ENCODE data around the gene CHD6. TPM values are rescaled to one million over a fixed set of nuclear protein-coding genes. Genes with fewer than 3 reads are reported as not detected.
A peak's percentile ranks its signal among the peaks of the same experiment; 100 is the strongest.

The CHD6 gene
- total RNA-seq, 2 donors from 2014 or later: 40.9 to 72.0 TPM

- WGBS: 58% methylated on average over 5 of the region's 5 CpGs
- Histone ChIP-seq H3K27me3 (replicated peaks; ENCODE audit: insufficient read depth) (no peaks in the 10 kb centered on the region), H3K4me1 (replicated peaks) (peaks cover 7% of the 10 kb centered on the region), H3K36me3 (no peaks in the 10 kb centered on the region), H3K27ac (peak overlapping the region; percentile 82 to 88), H3K4me3 (no peak overlapping the region), H3K9me3 (no peaks in the 10 kb centered on the region)
- intact Hi-C loops (cut with DNase I): loop anchor here (10.0 kb wide), 1 partner anchor 115 kb away; no protein-coding TSS in a partner anchor
- TF ChIP-seq CTCF (IDR thresholded peaks at IDR 0.05) (no peak), POLR2AphosphoS5 (IDR thresholded peaks at IDR 0.05) (no peak), POLR2A (IDR thresholded peaks at IDR 0.05) (no peak)
- DNase-seq (ENCODE audit: low spot score): no peak
Measured at GRCh38 chr20:41619360-41620100, 1.4 kb upstream of the CHD6 start.

GRCh38 chr20:41618807-41619311, 682 bp upstream of the CHD6 start:
- no peaks in the 10 kb centered on the region for H3K27me3 ChIP-seq (replicated peaks; ENCODE audit: insufficient read depth)
- no peaks in the 10 kb centered on the region for H3K36me3 ChIP-seq
- peak overlapping the region; percentile 78 to 81 for H3K4me3 ChIP-seq
- TF ChIP-seq POLR2A (IDR thresholded peaks at IDR 0.05) (no peak), POLR2AphosphoS5 (IDR thresholded peaks at IDR 0.05) (no peak), CTCF (IDR thresholded peaks at IDR 0.05) (no peak)
- H3K9me3 ChIP-seq: no peaks in the 10 kb centered on the region
- intact Hi-C loops (cut with DNase I): loop anchor here (10.0 kb wide), 1 partner anchor 114 kb away; no protein-coding TSS in a partner anchor
- peak overlapping the region; percentile 82 to 88 for H3K27ac ChIP-seq
- H3K4me1 ChIP-seq (replicated peaks): peaks cover 8% of the 10 kb centered on the region
- 6% methylated on average over 25 of the region's 30 CpGs for WGBS
- DNase-seq (ENCODE audit: low spot score): peak; percentile 18

- intact Hi-C loops (cut with DNase I): loop anchor here (10.0 kb wide), 1 partner anchor 112 kb away; no protein-coding TSS in a partner anchor
- H3K27ac ChIP-seq: peak overlapping the region; percentile 79 to 88
- 2% methylated on average over 30 of the region's 35 CpGs for WGBS
- H3K27me3 ChIP-seq (replicated peaks; ENCODE audit: insufficient read depth): no peaks in the 10 kb centered on the region
- no peaks in the 10 kb centered on the region for H3K9me3 ChIP-seq
- peak; percentile 20 for DNase-seq (ENCODE audit: low spot score)
- no peak for TF ChIP-seq POLR2AphosphoS5 (IDR thresholded peaks at IDR 0.05)
- H3K4me1 ChIP-seq (replicated peaks): peaks cover 12% of the 10 kb centered on the region
- H3K4me3 ChIP-seq: peak overlapping the region; percentile 78 to 81
- H3K36me3 ChIP-seq: no peaks in the 10 kb centered on the region
Measured at GRCh38 chr20:41617059-41617901, 897 bp downstream of the CHD6 start.

GRCh38 chr20:41616228-41616627, 1.9 kb downstream of the CHD6 start:
- Histone ChIP-seq H3K27ac (no peak overlapping the region), H3K36me3 (no peaks in the 10 kb centered on the region), H3K4me1 (replicated peaks) (peaks cover 12% of the 10 kb centered on the region), H3K9me3 (no peaks in the 10 kb centered on the region), H3K27me3 (replicated peaks; ENCODE audit: insufficient read depth) (no peaks in the 10 kb centered on the region), H3K4me3 (no peak overlapping the region)
- 52% methylated on average over 4 of the region's 4 CpGs for WGBS
- intact Hi-C loops (cut with DNase I): loop anchor here (10.0 kb wide), 1 partner anchor 111 kb away; no protein-coding TSS in a partner anchor
- DNase-seq (ENCODE audit: low spot score): no peak
- TF ChIP-seq POLR2A (IDR thresholded peaks at IDR 0.05) (no peak), POLR2AphosphoS5 (IDR thresholded peaks at IDR 0.05) (no peak), CTCF (IDR thresholded peaks at IDR 0.05) (no peak)

- WGBS: 67% methylated on average over 3 of the region's 3 CpGs
Measured at GRCh38 chr20:41615676-41616075, 2.5 kb downstream of the CHD6 start.

More at GRCh38 chr20:41615676-41616075, 2.5 kb downstream of the CHD6 start:
- TF ChIP-seq CTCF (IDR thresholded peaks at IDR 0.05) (no peak), POLR2A (IDR thresholded peaks at IDR 0.05) (no peak), POLR2AphosphoS5 (IDR thresholded peaks at IDR 0.05) (no peak)
- H3K4me1 ChIP-seq (replicated peaks): peaks cover 12% of the 10 kb centered on the region
- no peak overlapping the region for H3K27ac ChIP-seq
- no peak for DNase-seq (ENCODE audit: low spot score)
- no peaks in the 10 kb centered on the region for H3K9me3 ChIP-seq
- H3K27me3 ChIP-seq (replicated peaks; ENCODE audit: insufficient read depth): no peaks in the 10 kb centered on the region
- no peaks in the 10 kb centered on the region for H3K36me3 ChIP-seq
- H3K4me3 ChIP-seq: no peak overlapping the region
- intact Hi-C loops (cut with DNase I): loop anchor here (10.0 kb wide), 1 partner anchor 111 kb away; no protein-coding TSS in a partner anchor

Measured in prostate gland (tissue), 2 donors.